A549 treated with ZK216348 at 1 μM for 4 hours (cell line): ENCODE data around the gene UBL4B. TPM values are rescaled to one million over a fixed set of nuclear protein-coding genes. Genes with fewer than 3 reads are reported as not detected.

Experiments used
- total RNA-seq: library from RNA; stranded (reverse); fragments of 200-300 nt; extraction: Qiagen RNA extraction; gene quantifications from 5 replicates; pipeline ENCODE4 v1.2.3, GENCODE V29; 2022; ENCODE audit warnings: low read depth

The UBL4B gene
- not detected in 5 replicates for total RNA-seq

GRCh38 chr1:110112143-110112542, at the start of gene UBL4B:
TSS of gene UBL4B (plus strand) at chr1:110112443. CDS start at chr1:110112535, 92 bp downstream.

GRCh38 chr1:110070671-110071242, 41.5 kb upstream of the UBL4B start, which contains the start of gene ALX3:
TSS of gene ALX3 (minus strand) at chr1:110070672. CDS start at chr1:110070612, 60 bp downstream.

GRCh38 chr1:110150330-110151174, 38.3 kb downstream of the UBL4B start, which contains the start of gene SLC6A17:
TSS of gene SLC6A17 (plus strand) at chr1:110150494. CDS start at chr1:110166930, 16,436 bp downstream.

Other genes starting within 250 kb of the UBL4B start
- 10.2 to 20.8 TPM (median 20.3 TPM) in 5 replicates for gene CSF1, start 201.6 kb upstream of the UBL4B start, total RNA-seq
- gene AHCYL1, start 127.7 kb upstream of the UBL4B start, total RNA-seq: 43.5 to 60.0 TPM (median 49.5 TPM) in 5 replicates
- 10.8 to 14.4 TPM (median 13.3 TPM) in 5 replicates for gene STRIP1, start 77.8 kb upstream of the UBL4B start, total RNA-seq
- not detected in 5 replicates for gene ALX3, start 41.8 kb upstream of the UBL4B start, total RNA-seq
- 2.6 to 6.2 TPM (median 4.7 TPM) in 5 replicates for gene SLC6A17, start 38.1 kb downstream of the UBL4B start, total RNA-seq
- gene KCNC4, start 97.9 kb downstream of the UBL4B start, total RNA-seq: 2.4 to 5.0 TPM (median 3.8 TPM) in 5 replicates
- gene RBM15, start 226.9 kb downstream of the UBL4B start, total RNA-seq: 6.0 to 11.8 TPM (median 7.7 TPM) in 5 replicates